ENCODE measurements around the gene FITM2.
"Not testable (repeated sequence)": the region's sequence is repeated elsewhere in the genome, so short reads cannot be mapped to it uniquely, and the experiment has no call there.

Gene FITM2

DNA sequence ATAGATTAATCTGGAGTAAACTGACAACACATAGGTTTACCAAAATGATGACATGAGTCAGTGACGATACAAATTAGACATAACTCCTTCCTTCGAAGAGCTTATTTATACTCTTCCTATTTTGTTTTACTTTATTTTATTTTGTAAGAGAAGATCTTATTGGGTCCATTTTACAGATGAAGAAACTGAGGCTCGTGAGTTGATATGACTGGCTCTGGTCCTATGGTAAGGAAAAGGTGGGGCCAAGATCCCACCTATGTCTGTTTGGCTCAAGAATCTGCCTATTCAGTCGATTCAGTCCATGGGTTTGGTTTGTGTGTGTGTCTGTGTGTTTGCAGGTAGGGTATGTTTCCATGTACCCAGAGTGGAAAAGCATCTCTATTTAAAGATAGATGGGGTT, 17.4 kb upstream of the FITM2 start:
- Histone ChIP-seq H3K27me3 (ENCODE audit: low read depth, low read length) (no peaks in the 10 kb centered on the region), H3K27ac (ENCODE audit: low read length) (no peak overlapping the region), H3K9me3 (ENCODE audit: control insufficient read depth in 1 of 2, low read length in 2 of 2) (no peaks in the 10 kb centered on the region), H3K4me1 (ENCODE audit: control insufficient read depth in 1 of 2, insufficient read depth in 2 of 2, low read length in 2 of 2) (peaks cover 0 to 2% of the 10 kb centered on the region in 2 donors), H3K4me3 (ENCODE audit: low read depth in 1 of 2, low read length in 2 of 2) (no peak overlapping the region), H3K36me3 (ENCODE audit: control insufficient read depth in 1 of 2, insufficient read depth in 2 of 2, low read length in 2 of 2) (no peaks in the 10 kb centered on the region)

DNA sequence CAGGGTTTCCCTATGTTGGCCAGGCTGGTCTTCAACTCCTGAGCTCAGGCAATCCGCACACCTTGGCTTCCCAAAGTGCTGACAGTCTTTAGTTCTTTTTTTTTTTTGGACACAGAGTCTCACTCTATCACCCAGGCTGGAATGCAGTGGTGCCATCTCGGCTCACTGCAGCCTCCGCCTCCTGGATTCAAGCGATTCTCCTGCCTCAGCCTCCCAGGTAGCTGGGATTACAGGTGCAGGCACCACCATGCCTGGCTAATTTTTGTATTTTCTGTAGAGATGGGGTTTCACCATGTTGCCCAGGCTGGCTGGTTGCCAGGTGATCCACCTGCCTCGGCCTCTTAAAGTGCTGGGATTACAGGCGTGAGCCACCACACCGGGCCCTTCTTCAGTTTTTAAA, 16.7 kb upstream of the FITM2 start:
- H3K27ac ChIP-seq (ENCODE audit: low read length); H3K27me3 ChIP-seq (ENCODE audit: low read depth, low read length); H3K36me3 ChIP-seq (ENCODE audit: control insufficient read depth in 1 of 2, insufficient read depth in 2 of 2, low read length in 2 of 2); H3K9me3 ChIP-seq (ENCODE audit: control insufficient read depth in 1 of 2, low read length in 2 of 2); H3K4me3 ChIP-seq (ENCODE audit: low read depth in 1 of 2, low read length in 2 of 2); H3K4me1 ChIP-seq (ENCODE audit: control insufficient read depth in 1 of 2, insufficient read depth in 2 of 2, low read length in 2 of 2): not testable (repeated sequence)

DNA sequence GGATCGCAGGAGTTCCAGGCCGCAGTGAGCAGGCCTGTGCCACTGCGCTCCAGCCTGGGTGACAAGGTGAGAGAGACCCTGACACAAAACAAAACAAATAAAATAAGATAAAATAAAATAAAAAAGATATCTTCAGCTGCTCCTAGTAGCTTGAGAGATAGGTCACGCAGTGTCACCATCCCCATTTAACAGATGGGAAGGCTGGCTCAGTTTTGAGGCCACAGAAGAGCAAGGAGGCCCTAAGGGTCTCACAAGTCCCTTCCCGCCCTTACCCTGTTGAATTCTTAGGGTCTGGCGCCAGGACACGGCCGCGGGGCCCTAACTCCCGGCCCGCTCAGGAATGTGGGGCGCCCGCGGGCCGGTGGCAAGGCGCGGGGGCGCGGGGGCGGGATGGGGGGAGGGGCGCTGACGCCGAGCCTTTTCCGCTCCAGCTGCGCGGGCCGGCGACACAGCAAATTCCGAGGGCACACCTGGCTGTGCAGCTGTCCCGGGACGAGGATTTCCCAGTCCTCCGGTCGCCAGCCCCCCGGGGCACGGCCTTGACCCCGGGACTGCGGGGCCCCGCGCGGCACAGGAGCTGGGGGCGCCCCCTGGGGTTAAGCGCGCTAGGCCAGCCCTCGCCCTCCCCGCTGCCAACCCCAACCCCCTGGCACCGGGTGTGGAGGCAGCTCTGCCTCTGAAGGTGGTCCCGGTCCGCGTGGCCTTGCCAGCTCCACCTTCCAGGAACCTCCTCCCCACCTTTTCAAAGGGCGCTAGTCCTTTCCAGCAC, 15.6 kb upstream of the FITM2 start:
- H3K9me3 ChIP-seq (ENCODE audit: control insufficient read depth in 1 of 2, low read length in 2 of 2): no peaks in the 10 kb centered on the region
- H3K4me3 ChIP-seq (ENCODE audit: low read depth in 1 of 2, low read length in 2 of 2): peak overlapping the region in 1 of 2 donors; percentile 35
- peaks cover 0 to 2% of the 10 kb centered on the region in 2 donors for H3K4me1 ChIP-seq (ENCODE audit: control insufficient read depth in 1 of 2, insufficient read depth in 2 of 2, low read length in 2 of 2)
- no peak overlapping the region for H3K27ac ChIP-seq (ENCODE audit: low read length)
- H3K27me3 ChIP-seq (ENCODE audit: low read depth, low read length): no peaks in the 10 kb centered on the region
- no peaks in the 10 kb centered on the region for H3K36me3 ChIP-seq (ENCODE audit: control insufficient read depth in 1 of 2, insufficient read depth in 2 of 2, low read length in 2 of 2)

DNA sequence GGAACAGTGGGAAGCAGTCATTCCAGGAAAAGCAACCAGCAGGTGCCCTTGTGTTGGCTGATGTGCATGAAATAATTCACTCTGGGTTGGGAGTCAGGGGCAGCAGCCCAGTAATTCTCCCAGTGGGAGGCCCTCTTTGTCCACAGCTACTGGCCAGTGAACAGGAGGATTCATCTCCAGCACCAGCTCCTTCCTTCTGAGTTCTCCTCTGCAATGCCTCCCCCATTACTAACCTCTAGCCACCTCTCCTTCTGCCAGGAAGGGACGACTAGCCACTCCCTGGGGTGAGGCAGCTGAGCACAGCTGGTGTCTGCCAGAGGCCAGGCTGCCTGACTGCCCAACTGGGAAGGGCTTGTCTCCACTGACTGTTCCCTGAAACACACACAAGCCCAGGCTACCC, 13.3 kb upstream of the FITM2 start:
- H3K4me3 ChIP-seq (ENCODE audit: low read depth in 1 of 2, low read length in 2 of 2): no peak overlapping the region
- H3K27ac ChIP-seq (ENCODE audit: low read length): no peak overlapping the region
- H3K27me3 ChIP-seq (ENCODE audit: low read depth, low read length): no peaks in the 10 kb centered on the region
- no peaks in the 10 kb centered on the region for H3K9me3 ChIP-seq (ENCODE audit: control insufficient read depth in 1 of 2, low read length in 2 of 2)
- no peaks in the 10 kb centered on the region for H3K36me3 ChIP-seq (ENCODE audit: control insufficient read depth in 1 of 2, insufficient read depth in 2 of 2, low read length in 2 of 2)
- peaks cover 0 to 2% of the 10 kb centered on the region in 2 donors for H3K4me1 ChIP-seq (ENCODE audit: control insufficient read depth in 1 of 2, insufficient read depth in 2 of 2, low read length in 2 of 2)

DNA sequence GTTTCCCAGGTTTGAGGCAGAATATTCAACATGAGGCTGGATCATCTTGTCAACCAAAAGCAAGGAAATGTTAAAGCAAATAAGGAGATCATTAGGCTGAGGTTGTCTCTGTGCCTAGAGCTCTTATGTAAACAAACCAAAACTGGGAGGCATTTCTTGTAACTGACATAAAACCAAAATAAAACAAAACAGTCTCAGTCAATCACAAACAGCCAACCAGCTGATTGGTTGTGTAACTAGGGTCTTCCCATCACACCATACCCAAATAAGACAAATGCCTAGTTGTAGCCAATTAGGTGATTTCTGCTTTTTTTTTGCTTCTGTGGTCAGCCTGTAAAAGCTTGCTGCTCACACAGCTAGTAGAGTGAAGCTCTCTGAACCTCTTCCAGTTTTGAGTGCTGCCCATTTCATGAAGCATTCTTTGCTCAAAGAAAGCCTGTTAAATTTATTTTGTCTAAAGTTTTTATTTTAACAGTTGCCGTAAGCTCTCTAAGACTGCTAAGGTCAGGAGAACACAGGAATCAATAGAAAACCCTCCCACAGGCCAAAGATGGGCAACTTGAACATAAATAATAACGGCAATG, 8.9 kb upstream of the FITM2 start:
- H3K27me3 ChIP-seq (ENCODE audit: low read depth, low read length): no peaks in the 10 kb centered on the region
- no peak overlapping the region for H3K27ac ChIP-seq (ENCODE audit: low read length)
- no peaks in the 10 kb centered on the region for H3K4me1 ChIP-seq (ENCODE audit: control insufficient read depth in 1 of 2, insufficient read depth in 2 of 2, low read length in 2 of 2)
- H3K36me3 ChIP-seq (ENCODE audit: control insufficient read depth in 1 of 2, insufficient read depth in 2 of 2, low read length in 2 of 2): no peaks in the 10 kb centered on the region
- H3K9me3 ChIP-seq (ENCODE audit: control insufficient read depth in 1 of 2, low read length in 2 of 2): no peaks in the 10 kb centered on the region
- no peak overlapping the region for H3K4me3 ChIP-seq (ENCODE audit: low read depth in 1 of 2, low read length in 2 of 2)

DNA sequence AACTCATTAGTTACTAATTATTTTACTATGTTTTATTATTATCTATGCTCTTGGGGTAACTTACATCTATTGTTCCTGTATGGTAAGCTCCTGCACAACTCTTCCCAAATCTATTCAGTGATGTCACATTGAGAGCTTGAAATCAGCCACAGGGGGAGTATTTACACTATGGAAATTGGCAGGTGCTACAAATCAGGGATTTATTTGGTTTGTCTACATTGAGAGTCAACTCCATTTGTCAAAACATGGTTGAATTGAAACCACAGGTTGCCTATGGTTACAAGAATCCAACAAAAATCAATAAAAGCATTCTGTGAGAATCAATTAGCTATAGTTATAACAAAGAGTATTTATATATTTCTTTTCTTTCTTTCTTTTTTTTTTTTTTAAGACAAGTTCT, 3.9 kb upstream of the FITM2 start:
- Histone ChIP-seq H3K9me3 (ENCODE audit: control insufficient read depth in 1 of 2, low read length in 2 of 2) (no peaks in the 10 kb centered on the region), H3K27ac (ENCODE audit: low read length) (no peak overlapping the region), H3K4me1 (ENCODE audit: control insufficient read depth in 1 of 2, insufficient read depth in 2 of 2, low read length in 2 of 2) (peaks cover 4 to 6% of the 10 kb centered on the region in 2 donors), H3K27me3 (ENCODE audit: low read depth, low read length) (no peaks in the 10 kb centered on the region), H3K36me3 (ENCODE audit: control insufficient read depth in 1 of 2, insufficient read depth in 2 of 2, low read length in 2 of 2) (no peaks in the 10 kb centered on the region), H3K4me3 (ENCODE audit: low read depth in 1 of 2, low read length in 2 of 2) (no peak overlapping the region)

DNA sequence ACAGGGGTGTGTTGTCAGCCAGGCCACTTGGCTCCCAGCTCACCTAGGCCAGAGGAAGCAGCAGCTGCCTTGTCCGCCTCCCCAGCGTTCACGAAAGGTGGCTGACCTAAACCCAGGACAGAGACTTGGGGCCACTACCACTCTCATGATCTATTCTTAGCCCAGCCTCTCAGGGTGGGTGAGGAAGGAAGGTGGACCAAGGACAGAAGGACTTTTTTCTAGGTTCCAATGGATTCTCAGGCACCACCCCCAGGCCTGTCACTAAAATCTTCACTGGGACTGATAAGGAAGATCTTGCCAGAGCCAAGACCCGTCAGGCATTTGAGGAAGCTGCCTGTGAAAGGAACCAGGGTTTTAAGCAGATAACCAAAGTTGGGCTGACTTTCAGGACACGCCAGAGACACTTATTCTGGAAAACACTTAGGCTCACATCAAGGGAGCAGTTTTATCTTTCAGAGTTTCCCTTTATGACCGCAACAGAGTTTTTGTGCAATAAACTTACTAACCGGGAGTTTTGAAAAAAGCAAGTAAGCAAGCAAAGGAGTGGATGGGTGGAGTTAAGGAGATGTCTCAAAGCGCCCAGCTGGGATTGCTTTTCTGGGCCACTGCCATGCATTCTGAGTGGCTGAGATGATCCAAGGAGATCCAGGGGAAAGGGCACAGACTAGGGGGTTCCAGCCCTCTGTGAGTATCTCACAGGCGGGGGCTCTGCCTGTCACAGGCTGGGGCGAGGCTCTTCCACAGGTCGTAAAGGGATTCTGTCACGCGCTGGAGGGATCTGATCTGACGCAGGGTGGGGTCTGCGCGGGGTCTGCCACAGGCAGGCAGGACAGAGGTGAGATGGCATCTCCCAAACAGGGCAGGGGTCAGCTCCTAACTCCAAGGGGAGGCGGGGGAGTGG, 989 bp downstream of the FITM2 start:
- peaks cover 7 to 12% of the 10 kb centered on the region in 2 donors for H3K4me1 ChIP-seq (ENCODE audit: control insufficient read depth in 1 of 2, insufficient read depth in 2 of 2, low read length in 2 of 2)
- peaks cover 5 to 8% of the 10 kb centered on the region in 2 donors for H3K36me3 ChIP-seq (ENCODE audit: control insufficient read depth in 1 of 2, insufficient read depth in 2 of 2, low read length in 2 of 2)
- peak overlapping the region; percentile 45 for H3K27ac ChIP-seq (ENCODE audit: low read length)
- H3K27me3 ChIP-seq (ENCODE audit: low read depth, low read length): no peaks in the 10 kb centered on the region
- peak overlapping the region; percentile 86 to 98 for H3K4me3 ChIP-seq (ENCODE audit: low read depth in 1 of 2, low read length in 2 of 2)
- no peaks in the 10 kb centered on the region for H3K9me3 ChIP-seq (ENCODE audit: control insufficient read depth in 1 of 2, low read length in 2 of 2)

DNA sequence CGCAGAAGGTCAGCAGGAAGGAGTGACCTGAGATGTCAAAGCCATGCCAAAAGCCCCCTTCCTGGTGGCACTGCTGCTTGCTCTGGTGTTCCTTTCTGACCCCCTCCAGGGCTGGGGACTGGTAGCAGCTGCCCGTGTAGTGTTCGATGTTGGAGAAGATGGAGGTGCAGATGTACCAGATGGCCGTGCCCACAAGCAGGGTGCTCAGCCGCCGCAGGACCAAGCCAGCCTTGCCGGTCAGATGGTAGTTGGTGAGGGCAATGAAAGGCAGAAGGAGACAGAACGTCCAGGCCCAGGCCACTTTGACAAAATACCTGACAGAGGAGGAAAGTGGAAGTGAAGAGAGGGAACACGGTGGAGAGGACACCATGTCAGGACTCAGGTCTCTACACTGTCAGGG, 4.1 kb downstream of the FITM2 start:
- no peaks in the 10 kb centered on the region for H3K27me3 ChIP-seq (ENCODE audit: low read depth, low read length)
- H3K4me3 ChIP-seq (ENCODE audit: low read depth in 1 of 2, low read length in 2 of 2): no peak overlapping the region
- H3K27ac ChIP-seq (ENCODE audit: low read length): no peak overlapping the region
- peaks cover 5 to 8% of the 10 kb centered on the region in 2 donors for H3K36me3 ChIP-seq (ENCODE audit: control insufficient read depth in 1 of 2, insufficient read depth in 2 of 2, low read length in 2 of 2)
- peaks cover 7 to 12% of the 10 kb centered on the region in 2 donors for H3K4me1 ChIP-seq (ENCODE audit: control insufficient read depth in 1 of 2, insufficient read depth in 2 of 2, low read length in 2 of 2)
- no peaks in the 10 kb centered on the region for H3K9me3 ChIP-seq (ENCODE audit: control insufficient read depth in 1 of 2, low read length in 2 of 2)

DNA sequence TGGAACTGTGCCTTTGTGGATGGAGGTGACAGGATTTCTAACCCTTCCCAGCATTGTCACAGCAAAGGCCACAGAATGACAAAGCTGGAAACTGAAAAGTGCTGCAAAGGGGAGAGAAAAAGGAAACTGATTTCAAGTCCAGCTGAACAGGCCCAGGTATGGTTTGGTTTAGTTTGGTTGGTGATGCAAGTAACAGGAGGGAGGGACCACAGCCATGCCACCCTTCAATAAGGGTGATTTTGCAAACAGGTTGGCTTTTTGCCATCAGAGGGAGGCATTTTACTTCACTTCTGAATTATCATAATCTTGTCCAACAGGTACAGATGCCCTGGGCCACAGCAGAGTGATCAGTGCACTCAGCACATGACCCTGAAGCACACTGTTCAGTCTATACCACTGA, 6.6 kb downstream of the FITM2 start:
- H3K4me1 ChIP-seq (ENCODE audit: control insufficient read depth in 1 of 2, insufficient read depth in 2 of 2, low read length in 2 of 2): peaks cover 0 to under 1% of the 10 kb centered on the region in 2 donors
- H3K4me3 ChIP-seq (ENCODE audit: low read depth in 1 of 2, low read length in 2 of 2): no peak overlapping the region
- no peaks in the 10 kb centered on the region for H3K9me3 ChIP-seq (ENCODE audit: control insufficient read depth in 1 of 2, low read length in 2 of 2)
- H3K36me3 ChIP-seq (ENCODE audit: control insufficient read depth in 1 of 2, insufficient read depth in 2 of 2, low read length in 2 of 2): peaks cover 5 to 8% of the 10 kb centered on the region in 2 donors
- H3K27me3 ChIP-seq (ENCODE audit: low read depth, low read length): no peaks in the 10 kb centered on the region
- H3K27ac ChIP-seq (ENCODE audit: low read length): no peak overlapping the region

DNA sequence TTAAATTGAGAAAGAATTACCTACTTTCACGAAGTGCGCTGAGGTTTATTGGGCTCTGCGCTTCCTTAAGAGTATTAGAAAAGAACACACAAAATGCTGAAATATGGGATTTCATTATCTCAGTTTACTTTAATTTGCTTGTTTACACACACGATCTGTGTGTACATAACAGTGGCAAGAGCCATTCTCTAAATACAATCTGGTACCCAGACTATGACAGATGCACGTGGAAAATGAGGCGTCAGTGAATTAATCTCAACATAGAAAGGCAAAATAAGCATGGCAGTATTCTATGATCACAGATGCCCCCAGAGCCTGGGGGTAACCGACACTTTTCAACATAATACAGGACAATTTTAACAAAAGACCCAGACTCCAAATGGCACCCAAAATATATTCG, 8.3 kb downstream of the FITM2 start:
- Histone ChIP-seq H3K4me3 (ENCODE audit: low read depth in 1 of 2, low read length in 2 of 2) (no peak overlapping the region), H3K9me3 (ENCODE audit: control insufficient read depth in 1 of 2, low read length in 2 of 2) (no peaks in the 10 kb centered on the region), H3K4me1 (ENCODE audit: control insufficient read depth in 1 of 2, insufficient read depth in 2 of 2, low read length in 2 of 2) (no peaks in the 10 kb centered on the region), H3K36me3 (ENCODE audit: control insufficient read depth in 1 of 2, insufficient read depth in 2 of 2, low read length in 2 of 2) (peaks cover 5 to 8% of the 10 kb centered on the region in 2 donors), H3K27me3 (ENCODE audit: low read depth, low read length) (no peaks in the 10 kb centered on the region), H3K27ac (ENCODE audit: low read length) (no peak overlapping the region)

DNA sequence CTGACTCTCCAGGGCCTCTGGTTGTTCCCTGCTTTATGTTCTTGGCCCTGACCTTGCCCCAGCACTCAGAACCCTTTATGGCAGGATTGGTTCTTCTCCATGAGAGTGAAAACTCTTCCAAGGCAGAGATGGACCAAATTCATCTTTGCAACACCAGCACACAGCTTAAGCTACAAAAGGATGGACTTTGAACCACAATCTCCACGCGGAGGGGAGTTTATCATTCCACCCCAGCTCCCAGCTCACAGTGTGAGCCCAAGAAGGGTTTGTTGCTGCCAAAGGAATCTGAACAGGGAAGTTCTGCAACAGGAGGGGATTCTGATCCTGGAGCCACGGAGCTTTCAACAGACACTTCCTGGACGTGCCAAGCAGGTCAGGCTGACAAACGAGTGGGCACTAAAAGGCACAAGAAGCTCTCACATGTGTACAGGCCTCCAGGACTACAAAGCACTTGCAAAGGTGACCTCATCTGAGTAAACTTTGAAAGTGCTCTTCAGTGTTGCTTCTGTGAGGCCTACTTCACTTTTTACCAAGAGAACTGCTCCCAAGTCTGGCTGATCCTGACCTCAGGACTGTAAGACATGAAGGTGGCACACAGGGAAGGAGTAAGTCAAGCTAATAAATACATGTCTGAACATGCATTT, 8.9 kb downstream of the FITM2 start:
- Histone ChIP-seq H3K9me3 (ENCODE audit: control insufficient read depth in 1 of 2, low read length in 2 of 2) (no peaks in the 10 kb centered on the region), H3K27me3 (ENCODE audit: low read depth, low read length) (no peaks in the 10 kb centered on the region), H3K4me3 (ENCODE audit: low read depth in 1 of 2, low read length in 2 of 2) (no peak overlapping the region), H3K36me3 (ENCODE audit: control insufficient read depth in 1 of 2, insufficient read depth in 2 of 2, low read length in 2 of 2) (peaks cover 5 to 8% of the 10 kb centered on the region in 2 donors), H3K4me1 (ENCODE audit: control insufficient read depth in 1 of 2, insufficient read depth in 2 of 2, low read length in 2 of 2) (no peaks in the 10 kb centered on the region), H3K27ac (ENCODE audit: low read length) (no peak overlapping the region)

All from muscle layer of duodenum (tissue), 2 donors.